Brain microvascular endothelial cell (primary cell): ENCODE results near the gene ARHGAP21.
"Not testable (repeated sequence)": the region's sequence is repeated elsewhere in the genome, so short reads cannot be mapped to it uniquely, and the experiment has no call there.

Experiments
- DNase-seq: peaks from one replicate; pipeline ENCODE4 v3.0.0-alpha.2; 2020
- H3K27ac ChIP-seq: fragments of 250-450 bp; sonication (Bioruptor Pico); 2 replicates; pipeline ENCODE4 v1.5.1; 2020; ENCODE audit warnings: mild to moderate bottlenecking, moderate library complexity
- H3K27me3 ChIP-seq: fragments of 250-450 bp; sonication (Bioruptor Pico); replicated peaks from 2 replicates; pipeline ENCODE4 v1.5.1; 2020; ENCODE audit warnings: mild to moderate bottlenecking
- H3K36me3 ChIP-seq: fragments of 250-450 bp; sonication (Bioruptor Pico); replicated peaks from 2 replicates; pipeline ENCODE4 v1.5.1; 2020; ENCODE audit warnings: mild to moderate bottlenecking
- H3K4me3 ChIP-seq: 2 replicates; pipeline ENCODE4 v1.5.1; 2011; ENCODE audit warnings: low read depth, mild to moderate bottlenecking, control low read depth, low read length, moderate library complexity
- CTCF ChIP-seq: IDR thresholded peaks from 2 replicates; pipeline ENCODE4 v1.5.1; 2011; ENCODE audit warnings: low read depth, mild to moderate bottlenecking, moderate library complexity, low read length, control low read depth, inconsistent platforms; ENCODE audit errors: missing control alignments
- in situ Hi-C: cut with HindIII; loops from 2 replicates; pipeline ENCODE4 v1.10.0; 2017; ENCODE audit warnings: low sequenced_read_pairs, low pct_ligation_motif_present

ARHGAP21 gene

DNA sequence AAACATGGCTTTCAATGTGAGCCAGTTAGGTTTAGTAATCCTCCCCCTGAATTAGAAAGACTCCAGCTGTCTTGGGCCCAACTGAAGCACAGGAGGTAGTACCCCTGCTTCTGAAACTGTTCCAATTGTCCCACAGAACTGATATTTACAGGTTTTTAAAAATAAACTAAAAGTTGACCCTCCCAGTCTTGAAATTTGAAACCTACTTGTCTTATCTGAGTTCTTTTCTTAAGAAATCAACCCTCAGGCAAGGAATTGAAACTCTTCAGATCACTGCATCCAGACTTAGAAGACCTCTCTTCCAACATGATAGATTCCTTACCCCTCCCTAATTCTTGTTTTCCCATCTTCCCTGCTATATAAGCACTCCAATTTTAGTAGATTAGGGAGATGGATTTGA lies 13.3 kb upstream of the ARHGAP21 start:
- no peak for DNase-seq
- TF ChIP-seq CTCF: no peak
- no peaks in the 10 kb centered on the region for H3K27me3 ChIP-seq

DNA sequence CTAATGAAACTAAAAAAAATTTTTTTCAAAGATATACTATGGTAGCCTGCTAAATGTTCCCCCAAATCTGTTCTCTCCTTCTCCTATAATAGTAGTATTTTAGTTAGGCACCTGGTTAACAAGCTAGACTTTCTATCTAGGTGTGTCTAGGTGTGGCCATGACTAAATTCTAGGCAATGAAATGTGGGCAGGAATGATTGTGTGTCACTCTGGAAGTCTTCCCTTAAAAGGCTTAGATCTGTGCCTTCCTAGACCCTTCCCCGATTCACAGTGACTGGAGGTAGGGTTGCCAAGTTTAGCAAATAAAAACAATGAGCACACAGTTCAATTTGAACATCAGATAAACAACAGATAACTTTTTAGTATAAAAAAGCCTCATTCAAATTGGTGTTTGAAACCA lies 8.3 kb upstream of the ARHGAP21 start:
- Histone ChIP-seq H3K4me3 (no peak overlapping the region), H3K27ac (no peak overlapping the region), H3K27me3 (no peaks in the 10 kb centered on the region), H3K36me3 (no peaks in the 10 kb centered on the region)
- no peak for TF ChIP-seq CTCF
- in situ Hi-C loops: no loop called here
- DNase-seq: no peak

More for the DNA sequence above, 13.3 kb upstream of the ARHGAP21 start:
- in situ Hi-C loops: no loop called here
- Histone ChIP-seq H3K4me3 (no peak overlapping the region), H3K27ac (no peak overlapping the region), H3K36me3 (no peaks in the 10 kb centered on the region)

GRCh38 chr10:24730811-24731210 lies 7.1 kb upstream of the ARHGAP21 start:
- Histone ChIP-seq H3K27ac (no peak overlapping the region), H3K4me3 (no peak overlapping the region), H3K27me3 (no peaks in the 10 kb centered on the region), H3K36me3 (no peaks in the 10 kb centered on the region)
- in situ Hi-C loops: no loop called here
- no peak for TF ChIP-seq CTCF
- no peak for DNase-seq

- Histone ChIP-seq H3K27ac (no peak overlapping the region), H3K4me3 (no peak overlapping the region), H3K36me3 (no peaks in the 10 kb centered on the region), H3K27me3 (no peaks in the 10 kb centered on the region)
- DNase-seq: no peak
- TF ChIP-seq CTCF: peak; percentile 56
- in situ Hi-C loops: no loop called here
Measured at GRCh38 chr10:24727786-24728185, 4.1 kb upstream of the ARHGAP21 start.

GRCh38 chr10:24726626-24727025 lies 2.9 kb upstream of the ARHGAP21 start:
- Histone ChIP-seq H3K4me3 (no peak overlapping the region), H3K36me3 (no peaks in the 10 kb centered on the region), H3K27ac (no peak overlapping the region), H3K27me3 (no peaks in the 10 kb centered on the region)
- in situ Hi-C loops: no loop called here
- TF ChIP-seq CTCF: no peak
- DNase-seq: no peak

GRCh38 chr10:24726029-24726428 lies 2.3 kb upstream of the ARHGAP21 start:
- H3K36me3 ChIP-seq, H3K4me3 ChIP-seq, DNase-seq, in situ Hi-C loops, H3K27me3 ChIP-seq, H3K27ac ChIP-seq: not testable (repeated sequence)
